GM18498 (cell line): ENCODE data around the gene TMEM182.

ENCODE experiments used
- ATAC-seq: cut with Tn5 transposase; IDR thresholded peaks from one replicate; pipeline ENCODE4 v1.9.1; 2021; ENCODE audit warnings: mild to moderate bottlenecking, moderate library complexity; ENCODE audit not compliant: unreplicated experiment

TMEM182 gene

DNA sequence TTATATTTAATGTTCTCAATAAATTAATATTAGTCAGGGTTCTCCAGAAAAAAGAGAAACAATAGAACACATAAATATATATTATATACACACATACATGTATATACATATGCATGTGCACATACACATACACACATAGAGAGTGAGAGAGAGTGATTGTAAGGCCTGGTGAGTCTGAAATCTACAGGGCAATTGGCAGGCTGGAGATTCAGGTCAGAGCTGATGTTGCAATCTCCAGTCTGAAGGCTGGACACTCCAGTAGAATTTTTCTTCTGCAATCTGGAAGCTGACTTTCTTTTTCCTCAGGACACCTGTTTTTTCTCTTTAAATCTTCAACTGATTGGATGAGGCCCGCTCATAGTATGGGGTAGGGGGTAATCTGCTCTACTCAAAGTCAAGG lies 3.2 kb downstream of the TMEM182 start:
- ATAC-seq = no peak

- no peak for ATAC-seq
These were observed 6.4 kb downstream of the TMEM182 start for GRCh38 chr2:102768253-102768652.

DNA sequence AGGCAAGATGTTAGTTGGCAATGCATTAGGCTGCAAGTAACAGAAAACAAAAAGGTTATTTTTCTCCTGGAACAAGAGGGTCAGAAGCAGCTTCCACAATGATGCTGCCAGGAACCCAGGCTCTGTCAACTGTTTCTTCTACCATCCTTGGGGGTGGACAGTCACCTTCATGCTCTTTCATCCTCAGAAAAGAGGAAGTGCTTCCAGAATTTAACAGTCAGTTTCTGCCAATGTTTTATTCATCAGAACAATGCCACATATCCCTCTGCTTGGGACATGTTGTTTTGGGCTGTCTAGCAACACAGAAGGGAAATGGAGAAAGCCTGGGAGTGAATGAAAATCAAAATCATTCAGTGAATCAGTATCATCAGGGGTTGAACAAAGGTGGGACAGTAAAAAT lies 7.1 kb downstream of the TMEM182 start:
- no peak for ATAC-seq

DNA sequence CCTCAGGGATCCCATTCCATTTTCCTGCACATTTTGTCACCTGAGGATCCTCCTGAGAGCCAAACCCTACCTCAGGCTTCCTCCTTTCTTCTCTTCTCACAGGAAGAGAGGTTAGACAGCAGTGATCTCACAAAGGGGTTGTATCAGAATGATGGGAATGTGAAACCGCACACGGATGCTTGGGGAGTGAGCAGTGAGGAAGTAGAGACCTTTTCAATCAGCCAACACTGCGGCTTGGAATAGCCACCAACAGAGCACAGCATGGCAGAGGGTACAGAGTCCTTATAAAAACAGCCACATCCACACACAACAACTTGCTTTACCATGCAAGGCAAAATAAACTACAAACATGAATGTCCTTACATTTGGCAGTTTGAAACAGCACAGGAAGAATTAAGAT lies 8.7 kb downstream of the TMEM182 start:
- no peak for ATAC-seq

- ATAC-seq = no peak
These were observed 9.3 kb downstream of the TMEM182 start for GRCh38 chr2:102771114-102771513.

- no peak for ATAC-seq
These were observed 10.8 kb downstream of the TMEM182 start for GRCh38 chr2:102772659-102773058.

DNA sequence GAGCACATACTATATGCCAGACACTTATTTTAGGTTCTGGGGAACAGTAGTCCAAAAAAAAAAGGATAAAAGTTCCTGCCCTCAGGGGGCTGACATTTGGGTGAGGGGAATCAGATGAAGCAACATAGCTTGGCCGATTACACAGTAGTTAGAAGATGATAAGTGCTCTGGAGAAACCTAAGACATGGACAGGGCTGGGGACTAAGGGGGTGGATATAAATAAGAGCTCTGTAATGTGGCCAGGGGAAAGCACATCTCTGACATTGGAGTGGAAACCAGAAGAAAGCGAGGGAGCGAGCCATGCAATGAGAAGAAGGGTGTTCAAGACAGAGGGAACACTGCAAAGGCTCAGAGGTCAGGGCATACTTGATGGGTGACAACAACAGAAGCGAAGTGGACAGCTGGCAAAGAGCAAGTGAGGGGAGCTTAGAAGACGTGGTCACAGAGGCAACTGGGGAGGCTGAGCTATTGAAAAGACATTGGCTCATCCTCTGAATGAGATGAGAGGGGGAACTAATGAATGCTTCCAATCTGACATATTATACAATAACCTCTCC lies 11.4 kb downstream of the TMEM182 start:
- ATAC-seq = no peak

GRCh38 chr2:102778260-102778659 lies 16.4 kb downstream of the TMEM182 start:
- no peak for ATAC-seq

DNA sequence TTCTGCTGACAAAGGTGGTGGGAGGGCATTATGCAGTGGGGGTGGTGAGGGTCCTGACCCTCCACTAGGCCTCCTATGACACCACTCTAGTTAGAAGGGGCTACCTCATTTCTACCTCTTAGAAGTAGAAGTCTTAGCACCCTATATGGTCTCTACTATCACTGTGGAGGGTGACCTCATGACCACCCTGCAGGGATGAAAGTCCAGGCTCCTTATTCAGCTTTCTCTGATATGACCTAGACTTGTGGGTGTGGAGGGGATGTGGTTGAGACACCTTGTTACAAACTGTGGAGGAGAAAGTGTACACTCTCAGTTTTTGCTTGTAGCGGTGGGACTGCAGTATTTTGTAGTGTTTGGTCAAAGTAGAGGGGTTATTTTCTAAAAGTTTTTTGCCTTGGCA lies 18.6 kb downstream of the TMEM182 start:
- ATAC-seq = no peak

- ATAC-seq = no peak
These were observed 20.4 kb downstream of the TMEM182 start for GRCh38 chr2:102782187-102782586.

- no peak for ATAC-seq
These were observed 21.1 kb downstream of the TMEM182 start for GRCh38 chr2:102782933-102783332.

- no peak for ATAC-seq
These were observed 21.8 kb downstream of the TMEM182 start for GRCh38 chr2:102783506-102784183.

DNA sequence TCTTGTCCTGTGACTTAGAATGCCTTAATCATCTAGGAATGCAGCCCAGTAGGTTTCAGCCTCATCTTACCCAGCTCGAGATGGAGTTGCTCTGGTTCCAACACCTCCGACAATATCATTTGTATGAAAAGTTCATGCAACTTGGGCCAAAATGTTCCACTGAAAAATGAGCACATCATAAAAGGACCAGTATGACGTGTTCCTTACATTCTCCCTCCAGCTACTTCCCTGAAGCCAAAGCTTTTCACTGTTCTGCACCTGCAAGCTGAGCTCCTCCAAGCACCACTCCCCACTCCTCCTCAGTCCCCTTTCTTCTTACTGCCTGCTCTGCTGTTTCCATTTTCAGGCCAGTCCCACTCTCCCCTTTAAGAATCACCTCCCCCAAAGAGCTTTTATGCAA lies 23.1 kb downstream of the TMEM182 start:
- ATAC-seq = no peak

GRCh38 chr2:102788216-102788884 lies 26.5 kb downstream of the TMEM182 start:
- ATAC-seq = no peak

DNA sequence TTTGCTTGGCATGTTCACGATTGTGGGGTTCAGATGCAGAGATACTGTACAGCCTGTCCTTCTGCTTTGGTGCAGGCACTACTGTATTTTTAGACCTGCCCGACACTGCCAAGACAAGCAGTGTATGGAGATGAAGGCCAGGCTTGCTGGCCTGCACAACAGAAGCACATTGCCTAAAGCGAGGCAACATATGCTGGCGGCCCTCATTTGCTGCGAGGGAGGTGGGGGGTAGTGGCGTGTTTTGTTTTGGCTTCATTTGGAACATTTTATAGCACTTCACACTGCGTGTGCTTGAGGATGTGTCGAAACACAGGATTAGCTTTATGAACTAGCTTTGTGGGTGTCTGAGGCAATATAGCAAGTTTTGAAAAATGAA lies 27.0 kb downstream of the TMEM182 start:
- no peak for ATAC-seq

DNA sequence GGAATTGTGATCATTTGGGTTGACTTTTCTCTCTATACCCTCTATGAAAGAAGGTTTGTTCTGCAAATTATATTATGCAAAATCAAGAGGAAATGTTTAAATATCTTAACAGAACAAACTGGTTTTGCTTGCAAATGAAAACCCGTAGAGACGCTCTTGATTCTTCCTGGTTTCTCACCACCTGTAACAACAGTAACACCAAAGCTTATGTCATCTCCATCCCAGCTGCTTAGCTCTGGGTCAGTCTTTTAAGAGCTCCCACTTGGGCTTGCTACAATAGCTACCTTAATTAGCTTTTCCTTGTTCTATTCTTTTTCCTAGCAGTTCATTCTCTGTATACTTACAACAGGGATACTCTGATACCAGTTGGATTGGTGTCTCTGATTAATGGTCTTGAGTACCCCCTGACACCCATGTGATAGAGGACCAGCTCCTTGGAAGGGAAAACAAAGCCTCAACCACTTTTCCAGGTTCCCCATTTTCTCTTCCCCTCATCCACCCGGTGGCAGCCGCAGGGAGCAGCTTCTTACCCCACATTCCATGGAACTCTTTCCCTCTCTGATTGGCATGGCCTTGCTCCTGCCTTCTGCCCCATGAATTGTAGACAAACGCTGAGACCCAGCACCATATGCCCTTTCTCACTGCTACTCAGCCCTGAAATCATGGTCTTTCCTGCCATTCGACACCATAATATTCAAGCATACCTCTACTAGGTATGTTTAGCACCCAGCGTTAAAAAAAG lies 27.7 kb downstream of the TMEM182 start:
- ATAC-seq = no peak

- no peak for ATAC-seq
These were observed 28.2 kb downstream of the TMEM182 start for GRCh38 chr2:102790091-102790455.

- ATAC-seq = no peak
These were observed 30.9 kb downstream of the TMEM182 start for GRCh38 chr2:102792568-102793208.

GRCh38 chr2:102795641-102796040 lies 33.8 kb downstream of the TMEM182 start:
- ATAC-seq = no peak

GRCh38 chr2:102796337-102796736 lies 34.5 kb downstream of the TMEM182 start:
- no peak for ATAC-seq

DNA sequence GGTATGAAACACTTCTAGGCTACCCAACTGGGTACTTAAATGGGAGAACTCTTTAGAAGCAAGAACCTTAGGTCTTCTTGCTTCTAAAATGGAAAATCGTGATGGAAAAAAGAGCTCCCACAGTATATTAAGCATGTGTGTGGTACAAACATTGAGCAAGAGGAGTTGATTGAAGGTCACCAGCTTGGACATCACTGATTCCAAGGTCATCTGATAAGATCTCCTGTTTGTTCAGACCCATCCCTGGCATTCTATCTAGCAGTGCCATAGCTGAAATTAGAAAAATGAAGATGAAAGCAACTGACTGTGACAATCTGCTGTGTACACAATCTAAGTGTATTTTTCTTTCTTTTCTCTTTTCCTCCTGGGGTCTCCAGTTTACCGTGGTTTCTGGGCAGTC lies 35.7 kb downstream of the TMEM182 start:
- no peak for ATAC-seq
